Measurements from ENCODE around the gene TRAF3IP1.

DNA sequence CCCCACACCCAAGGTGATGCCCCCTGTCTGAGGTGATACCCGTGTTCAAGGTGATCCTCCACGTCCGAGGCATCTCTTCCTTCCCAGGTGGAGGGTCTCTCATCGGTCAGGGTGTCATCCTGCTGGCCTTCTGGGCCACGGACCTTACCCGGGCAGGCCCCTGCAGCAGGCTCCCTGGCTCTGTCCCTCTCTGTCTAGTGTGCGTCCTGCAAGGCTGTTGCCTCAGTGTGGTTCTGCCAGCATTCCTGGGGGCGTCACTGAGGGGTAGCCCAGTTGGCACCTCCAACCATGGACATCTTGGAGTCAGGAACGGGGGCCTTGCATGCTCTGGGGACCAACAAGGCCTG lies 26.3 kb upstream of the TRAF3IP1 start:
- TF ChIP-seq BACH2 (CRISPR knock-in tag; IDR thresholded peaks at IDR 0.05; ENCODE audit: borderline replicate concordance) (no peak), ESRRG (CRISPR knock-in tag; IDR thresholded peaks at IDR 0.05) (no peak)
